AG04449 (cell line): ENCODE measurements around the gene PLEKHH1.

ENCODE experiments used
- CTCF ChIA-PET: fragments of 350-600 bp; formaldehyde crosslinking; extraction: SDS; loops from one replicate; lab custom pipeline; 2021; ENCODE audit warnings: antibody characterized with exemption; lab: Yijun Ruan, JAX
- POLR2A ChIA-PET: fragments of 400-600, 350-600 bp; formaldehyde crosslinking; extraction: SDS; loops from one replicate; lab custom pipeline; 2020; ENCODE audit warnings: antibody characterized with exemption, inconsistent platforms; lab: Yijun Ruan, JAX
- DNase-seq: peaks from one replicate; pipeline ENCODE4 v3.0.0-alpha.2; 2010; ENCODE audit warnings: low read depth, low spot score
- H3K4me3 ChIP-seq: 2 replicates; pipeline ENCODE4 v1.5.1; 2011; ENCODE audit warnings: low read depth, mild to moderate bottlenecking, control low read depth, low read length
- TF ChIP-seq, protein P1 (sequence below): IDR thresholded peaks from one replicate; pipeline ENCODE4 v1.5.1; 2011; ENCODE audit warnings: mild to moderate bottlenecking, moderate library complexity, low read length, control low read depth, inconsistent platforms; ENCODE audit not compliant: insufficient read depth; ENCODE audit errors: missing control alignments

The PLEKHH1 gene

DNA sequence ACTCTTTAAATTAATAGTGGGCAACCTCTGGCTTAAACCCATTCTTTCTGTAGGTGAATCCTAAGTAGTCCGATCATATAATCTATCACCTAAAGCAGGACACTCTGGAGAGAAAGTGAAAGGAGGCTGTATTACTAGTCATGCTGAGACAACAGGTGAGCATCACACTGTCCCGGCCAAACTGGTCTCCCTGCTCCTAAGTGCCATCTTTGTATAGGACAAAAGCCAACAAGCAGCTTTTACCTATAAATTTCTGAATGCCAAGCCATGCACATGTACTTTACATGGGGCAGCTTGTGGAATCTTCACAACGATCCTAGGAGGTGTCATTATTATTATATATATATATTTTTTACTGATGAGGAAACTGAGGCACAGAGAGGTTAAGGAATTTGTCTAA lies 18.0 kb downstream of the PLEKHH1 start:
- CTCF ChIA-PET = interaction anchor here (1.3 to 3.6 kb wide), 4 partner anchors 20 to 153 kb away, joined by 4 to 14 read pairs (median 6); no protein-coding TSS in a partner anchor
- DNase-seq = no peak
- H3K4me3 ChIP-seq = no peak overlapping the region
- POLR2A ChIA-PET = no interaction called here
- TF ChIP-seq, protein P1, sequence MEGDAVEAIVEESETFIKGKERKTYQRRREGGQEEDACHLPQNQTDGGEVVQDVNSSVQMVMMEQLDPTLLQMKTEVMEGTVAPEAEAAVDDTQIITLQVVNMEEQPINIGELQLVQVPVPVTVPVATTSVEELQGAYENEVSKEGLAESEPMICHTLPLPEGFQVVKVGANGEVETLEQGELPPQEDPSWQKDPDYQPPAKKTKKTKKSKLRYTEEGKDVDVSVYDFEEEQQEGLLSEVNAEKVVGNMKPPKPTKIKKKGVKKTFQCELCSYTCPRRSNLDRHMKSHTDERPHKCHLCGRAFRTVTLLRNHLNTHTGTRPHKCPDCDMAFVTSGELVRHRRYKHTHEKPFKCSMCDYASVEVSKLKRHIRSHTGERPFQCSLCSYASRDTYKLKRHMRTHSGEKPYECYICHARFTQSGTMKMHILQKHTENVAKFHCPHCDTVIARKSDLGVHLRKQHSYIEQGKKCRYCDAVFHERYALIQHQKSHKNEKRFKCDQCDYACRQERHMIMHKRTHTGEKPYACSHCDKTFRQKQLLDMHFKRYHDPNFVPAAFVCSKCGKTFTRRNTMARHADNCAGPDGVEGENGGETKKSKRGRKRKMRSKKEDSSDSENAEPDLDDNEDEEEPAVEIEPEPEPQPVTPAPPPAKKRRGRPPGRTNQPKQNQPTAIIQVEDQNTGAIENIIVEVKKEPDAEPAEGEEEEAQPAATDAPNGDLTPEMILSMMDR = no peak

DNA sequence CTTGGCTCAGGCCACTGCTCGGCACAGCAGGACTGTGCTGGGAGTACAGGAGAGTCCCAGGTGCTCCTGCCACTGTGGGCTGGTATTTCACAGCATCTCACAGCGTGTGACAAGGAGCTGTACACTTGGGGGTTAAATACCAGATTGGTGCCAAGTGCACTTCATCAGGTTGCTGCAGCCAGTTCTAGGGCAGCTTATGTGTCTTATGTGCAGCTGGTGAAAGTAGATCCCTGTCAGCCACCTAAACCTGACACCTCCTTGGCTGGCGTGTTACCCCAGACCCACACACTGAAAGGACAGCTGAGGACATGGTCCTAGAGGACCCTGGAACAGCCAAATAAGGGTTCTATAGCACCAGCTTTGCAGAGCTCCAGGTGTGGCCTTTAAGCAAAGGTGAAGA lies 18.9 kb downstream of the PLEKHH1 start:
- POLR2A ChIA-PET = no interaction called here
- TF ChIP-seq, protein P1 = no peak
- H3K4me3 ChIP-seq = no peak overlapping the region
- CTCF ChIA-PET = interaction anchor here (1.3 to 1.8 kb wide), 3 partner anchors 25 to 152 kb away, joined by 4 to 6 read pairs (median 5); no protein-coding TSS in a partner anchor
- no peak for DNase-seq

DNA sequence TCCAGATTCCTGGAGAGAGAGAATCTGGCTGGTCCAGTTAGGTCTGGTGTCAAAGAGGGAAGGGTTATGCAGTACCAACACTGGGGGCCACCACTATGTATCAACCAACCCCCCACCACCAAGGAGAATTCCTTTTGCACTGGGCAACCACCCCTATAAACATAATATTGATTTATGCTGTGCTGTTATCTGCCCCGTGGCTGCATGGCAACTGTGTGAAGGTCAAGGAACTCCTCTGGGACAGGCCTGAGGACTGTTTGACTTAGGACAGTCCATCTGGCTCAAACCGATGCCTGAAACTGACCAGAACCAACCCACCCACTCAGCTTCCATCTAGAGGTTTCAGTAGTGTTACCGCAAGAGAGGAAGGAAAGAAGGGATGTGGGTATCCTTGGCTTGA lies 20.5 kb downstream of the PLEKHH1 start:
- ChIA-PET CTCF (interaction anchor here (1.4 kb wide), 1 partner anchor 25 kb away, joined by 3 read pairs; no protein-coding TSS in a partner anchor), POLR2A (no interaction called here)

DNA sequence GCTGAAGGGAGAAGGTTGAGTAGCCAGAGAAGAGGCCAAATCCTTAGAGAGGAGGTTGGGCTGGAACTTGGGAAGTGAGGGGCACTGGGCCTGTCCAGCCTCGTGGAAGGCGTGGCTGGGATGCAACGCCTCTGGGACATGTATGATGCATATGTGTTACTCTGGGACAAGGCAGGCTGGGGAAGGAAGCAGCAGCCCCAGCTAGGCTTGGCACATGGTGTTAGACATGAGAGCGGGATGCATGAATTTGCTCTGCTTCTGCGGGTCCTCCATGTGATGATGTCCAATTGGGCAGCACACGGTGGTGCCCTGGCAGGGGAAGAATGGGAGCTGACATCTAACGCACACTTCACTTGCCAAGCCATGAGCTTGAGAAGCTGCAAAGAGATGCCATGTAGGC lies 21.3 kb downstream of the PLEKHH1 start:
- DNase-seq = no peak
- CTCF ChIA-PET = interaction anchor here (0.7 to 9.4 kb wide), 5 partner anchors 17 to 127 kb away, joined by 3 to 91 read pairs (median 6); no protein-coding TSS in a partner anchor
- TF ChIP-seq, protein P1 = no peak
- no peak overlapping the region for H3K4me3 ChIP-seq
- POLR2A ChIA-PET = no interaction called here

More for the DNA sequence above, 20.5 kb downstream of the PLEKHH1 start:
- TF ChIP-seq, protein P1 = no peak
- H3K4me3 ChIP-seq = no peak overlapping the region
- DNase-seq = no peak

DNA sequence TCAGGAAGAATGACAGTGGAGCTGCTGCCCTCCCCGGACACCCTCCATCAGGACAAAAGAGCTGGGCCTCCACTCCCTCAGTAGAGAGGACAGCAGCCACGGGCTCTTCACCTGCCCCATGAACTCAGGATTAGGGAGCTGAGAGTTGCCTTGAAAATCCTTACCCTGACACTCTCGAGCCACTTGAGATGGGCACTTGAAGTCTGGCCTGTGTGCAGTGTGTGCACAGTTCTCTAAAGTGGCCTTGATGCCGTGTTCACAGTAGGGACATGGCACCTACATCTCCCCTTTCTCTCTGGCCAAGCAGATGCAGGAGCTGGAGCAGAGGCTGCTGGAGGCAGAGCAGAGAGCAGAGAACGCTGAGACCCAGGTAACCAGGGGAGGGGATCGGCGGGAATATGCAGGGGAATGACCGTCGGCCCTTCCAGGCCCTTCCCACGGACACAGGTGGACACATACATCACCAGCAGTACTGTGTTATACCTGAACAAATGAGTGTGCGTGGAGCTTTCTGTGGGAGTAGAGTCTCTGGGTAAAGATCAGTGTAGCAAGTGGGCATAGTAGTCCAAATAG lies 22.5 kb downstream of the PLEKHH1 start:
- ChIA-PET POLR2A (no interaction called here), CTCF (interaction anchor here (0.7 to 9.4 kb wide), 6 partner anchors 9 to 129 kb away, joined by 3 to 91 read pairs (median 6); partner anchors contain the start of gene PIGH)
- DNase-seq = no peak
- TF ChIP-seq, protein P1 = no peak
- no peak overlapping the region for H3K4me3 ChIP-seq

DNA sequence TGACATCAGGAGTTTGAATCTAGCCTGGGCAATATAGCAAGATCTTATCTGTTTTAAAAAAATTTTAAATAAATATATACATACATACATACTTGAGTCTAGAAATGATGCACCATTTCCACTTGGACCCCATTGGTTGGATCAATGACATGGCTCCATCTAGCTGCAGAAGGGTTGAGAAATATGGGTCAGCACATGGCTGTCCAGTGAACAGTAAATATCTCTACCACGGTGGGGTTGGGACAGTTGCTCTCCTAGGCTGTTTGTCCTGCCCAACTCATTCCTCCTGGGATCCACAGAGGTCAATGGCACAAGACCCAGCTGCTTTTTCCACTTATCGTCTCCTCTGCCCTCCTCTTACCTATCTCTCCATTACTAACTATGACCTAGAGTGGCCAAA lies 23.6 kb downstream of the PLEKHH1 start:
- POLR2A ChIA-PET = no interaction called here

More for the DNA sequence above, 23.6 kb downstream of the PLEKHH1 start:
- H3K4me3 ChIP-seq = no peak overlapping the region
- TF ChIP-seq, protein P1 = no peak
- CTCF ChIA-PET = interaction anchor here (0.8 to 9.4 kb wide), 7 partner anchors 11 to 130 kb away, joined by 3 to 91 read pairs (median 5); partner anchors contain the start of gene PIGH
- no peak for DNase-seq
